HG03039 (cell line): ENCODE results near the gene MIDN.

Source experiments
- ATAC-seq: cut with Tn5 transposase; IDR thresholded peaks from one replicate; pipeline ENCODE4 v1.9.1; 2021; ENCODE audit warnings: mild to moderate bottlenecking, moderate library complexity; ENCODE audit not compliant: unreplicated experiment

Gene MIDN

DNA sequence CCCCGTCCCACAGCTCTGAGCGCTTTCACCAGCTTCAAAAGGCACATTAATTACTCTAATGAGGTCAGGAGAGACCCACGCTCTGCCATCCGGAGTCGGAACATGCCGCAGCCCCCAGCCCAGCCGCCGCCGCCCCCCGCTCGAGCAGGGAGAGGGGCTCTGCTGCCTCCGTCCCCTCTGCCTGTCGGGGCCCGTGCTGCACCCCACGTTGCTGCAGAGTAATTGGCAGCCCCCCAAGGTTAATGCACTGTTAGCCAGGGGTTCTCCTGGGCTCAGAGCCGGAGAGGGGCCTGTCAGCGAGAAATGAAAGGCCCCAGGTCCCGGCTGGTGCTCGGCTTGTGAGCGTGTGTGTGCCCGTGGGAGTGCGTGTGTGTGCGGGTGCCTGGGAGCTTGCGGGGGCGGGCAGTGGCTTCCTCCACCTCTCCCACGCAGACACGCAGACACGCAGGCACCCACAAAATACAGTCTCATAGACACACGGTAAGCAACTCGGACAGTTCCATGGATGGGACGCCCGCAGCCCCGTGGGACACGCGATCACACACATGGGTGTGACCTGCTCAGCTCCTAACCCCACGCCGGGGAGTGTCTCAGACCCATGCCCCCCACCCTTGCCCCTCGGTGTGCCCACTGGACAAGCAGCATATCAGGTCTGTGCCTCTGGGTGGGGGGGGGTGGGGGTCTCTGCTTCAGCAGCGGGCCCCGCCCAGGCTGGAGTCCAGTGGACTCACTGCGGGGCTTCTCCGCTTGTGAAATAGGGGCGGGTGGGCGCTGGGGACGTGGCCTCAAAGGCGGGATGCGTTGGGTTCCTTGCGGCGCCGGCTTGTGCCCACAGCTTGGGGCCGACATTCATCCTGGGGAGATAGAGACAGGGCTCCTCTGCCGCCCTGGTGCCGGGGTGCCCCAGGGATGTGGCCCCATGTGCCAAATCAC, 32.5 kb downstream of the MIDN start:
- ATAC-seq = no peak

DNA sequence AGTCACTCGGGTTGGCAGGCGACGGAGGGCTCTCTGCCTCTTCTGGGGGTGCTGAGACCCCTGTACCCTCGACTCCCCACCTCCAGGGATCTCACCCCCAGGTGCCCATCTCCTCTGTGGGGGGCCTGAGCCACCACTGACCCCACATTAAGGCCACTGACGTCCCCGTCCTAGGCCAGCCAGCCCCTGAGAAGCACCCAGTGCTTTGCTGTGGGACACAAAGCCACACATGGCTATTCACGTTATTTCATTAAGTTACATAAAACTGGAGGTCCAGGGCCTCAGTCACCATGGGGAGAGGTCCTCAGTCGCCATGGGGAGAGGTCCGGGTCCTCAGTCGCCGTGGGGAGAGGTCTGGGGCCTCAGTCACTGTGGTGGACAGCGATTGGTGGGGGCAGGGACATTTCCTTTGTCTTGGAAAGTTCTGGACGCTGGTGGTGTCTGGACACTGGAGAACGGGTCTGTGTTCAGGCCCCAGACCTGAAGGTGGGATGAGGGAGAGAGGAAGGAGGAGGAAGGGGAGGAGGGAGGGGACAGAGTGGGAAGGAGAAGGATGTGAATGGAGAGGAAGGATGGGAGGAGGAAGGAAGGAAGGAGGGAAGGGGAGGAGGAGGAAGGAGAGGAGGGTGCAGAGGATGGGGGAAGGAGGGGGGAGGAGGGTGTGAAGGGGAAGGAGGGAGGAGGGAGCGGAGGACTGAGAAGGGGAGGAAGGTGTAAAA, 33.3 kb downstream of the MIDN start:
- no peak for ATAC-seq

- ATAC-seq = no peak
Measured at GRCh38 chr19:1282588-1283206, 34.3 kb downstream of the MIDN start.

GRCh38 chr19:1283207-1283916, 35.0 kb downstream of the MIDN start:
- no peak for ATAC-seq

DNA sequence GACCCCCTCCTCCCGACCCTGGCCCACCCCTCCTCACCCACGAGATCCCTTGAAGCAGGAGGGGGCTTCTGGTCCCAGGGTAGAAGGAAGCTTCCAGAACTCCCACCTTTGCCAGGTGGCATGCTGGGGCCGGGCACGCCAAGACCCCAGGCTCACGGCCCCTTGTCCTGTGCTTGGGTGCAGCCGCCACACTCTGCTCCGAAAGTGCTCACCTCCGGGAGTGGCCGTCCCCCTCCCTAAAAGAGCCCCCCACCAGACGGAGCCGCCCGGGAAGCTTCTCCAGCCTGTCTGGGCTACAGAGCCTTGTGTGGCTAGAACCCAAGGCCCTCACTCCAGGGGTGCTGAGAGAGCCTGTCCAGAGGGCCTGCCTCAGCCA, 35.5 kb downstream of the MIDN start:
- no peak for ATAC-seq

GRCh38 chr19:1284293-1284978, 36.1 kb downstream of the MIDN start:
- no peak for ATAC-seq

- ATAC-seq = no peak
Measured at GRCh38 chr19:1284979-1285736, 36.8 kb downstream of the MIDN start.

GRCh38 chr19:1285737-1286360, 37.5 kb downstream of the MIDN start, which contains the start of gene EFNA2:
Gene EFNA2, plus strand, starts transcription at chr19:1285873. Its CDS starts 296 bp downstream, at chr19:1286169.
- ATAC-seq = no peak

- no peak for ATAC-seq
Measured at GRCh38 chr19:1286487-1287353, 38.3 kb downstream of the MIDN start.

- no peak for ATAC-seq
Measured at GRCh38 chr19:1287354-1288225, 39.2 kb downstream of the MIDN start.

DNA sequence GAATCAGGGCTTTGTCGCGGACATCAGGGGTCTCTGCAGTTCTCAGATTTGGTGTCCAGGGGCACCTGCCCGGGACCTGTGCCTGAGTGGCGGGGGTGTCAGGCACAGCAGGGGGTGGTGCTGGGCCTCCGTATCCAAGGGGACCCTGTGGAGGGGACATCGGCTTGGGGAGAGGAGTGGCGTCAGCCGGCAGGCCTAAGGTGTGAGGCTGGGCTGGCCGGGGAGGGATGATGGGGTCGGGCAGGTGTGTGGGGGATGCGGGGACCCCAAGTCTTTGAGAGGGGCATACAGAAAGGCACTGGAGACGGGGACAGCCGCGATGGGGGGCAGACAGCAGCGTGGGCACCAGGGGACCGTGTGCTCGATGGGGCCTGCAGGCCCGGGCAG, 39.8 kb downstream of the MIDN start:
- ATAC-seq = no peak

GRCh38 chr19:1288833-1289685, 40.7 kb downstream of the MIDN start:
- no peak for ATAC-seq

DNA sequence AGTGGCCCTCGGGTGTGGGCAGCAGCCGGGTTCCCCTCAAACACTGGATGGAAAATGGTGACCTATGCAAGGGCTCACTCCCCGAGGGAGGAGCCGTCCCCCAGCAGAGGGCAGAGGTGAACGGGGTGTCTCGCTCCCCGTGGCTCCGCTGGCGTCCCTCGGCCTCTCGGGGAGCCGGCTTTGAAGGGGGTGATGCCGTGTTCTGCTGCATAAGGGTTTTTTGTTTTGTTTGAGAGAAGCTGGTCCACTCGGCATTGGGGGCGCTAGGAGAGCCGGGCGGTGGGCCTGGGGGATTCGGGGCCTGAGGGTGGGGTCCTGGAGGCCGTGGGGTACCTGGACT, 41.3 kb downstream of the MIDN start:
- ATAC-seq = no peak

DNA sequence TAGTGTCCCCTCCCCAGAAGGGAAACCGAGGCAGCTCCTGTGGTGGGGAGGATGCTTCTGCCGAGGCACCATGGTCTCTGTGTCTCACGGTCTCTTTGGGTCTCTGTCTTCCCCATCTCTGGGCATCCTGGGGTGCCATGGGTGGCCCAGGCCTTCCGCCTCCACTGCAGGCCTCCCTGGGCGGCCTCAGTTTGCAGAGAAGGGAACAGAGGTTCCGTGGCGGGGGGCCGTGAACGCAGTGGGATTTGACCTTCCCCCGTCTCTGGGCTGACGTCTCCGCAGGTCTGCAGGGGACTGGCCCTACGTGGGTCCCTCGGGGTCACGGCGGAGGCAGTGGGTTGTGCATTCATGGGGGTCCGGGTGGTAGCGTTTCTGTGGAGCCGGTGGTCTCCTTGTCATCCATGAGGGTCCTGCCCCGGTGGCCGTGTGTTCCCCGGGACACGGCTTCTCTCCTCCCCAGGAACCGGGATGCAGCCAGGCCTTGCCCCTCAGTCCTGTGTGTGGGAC, 41.9 kb downstream of the MIDN start:
- ATAC-seq = no peak

DNA sequence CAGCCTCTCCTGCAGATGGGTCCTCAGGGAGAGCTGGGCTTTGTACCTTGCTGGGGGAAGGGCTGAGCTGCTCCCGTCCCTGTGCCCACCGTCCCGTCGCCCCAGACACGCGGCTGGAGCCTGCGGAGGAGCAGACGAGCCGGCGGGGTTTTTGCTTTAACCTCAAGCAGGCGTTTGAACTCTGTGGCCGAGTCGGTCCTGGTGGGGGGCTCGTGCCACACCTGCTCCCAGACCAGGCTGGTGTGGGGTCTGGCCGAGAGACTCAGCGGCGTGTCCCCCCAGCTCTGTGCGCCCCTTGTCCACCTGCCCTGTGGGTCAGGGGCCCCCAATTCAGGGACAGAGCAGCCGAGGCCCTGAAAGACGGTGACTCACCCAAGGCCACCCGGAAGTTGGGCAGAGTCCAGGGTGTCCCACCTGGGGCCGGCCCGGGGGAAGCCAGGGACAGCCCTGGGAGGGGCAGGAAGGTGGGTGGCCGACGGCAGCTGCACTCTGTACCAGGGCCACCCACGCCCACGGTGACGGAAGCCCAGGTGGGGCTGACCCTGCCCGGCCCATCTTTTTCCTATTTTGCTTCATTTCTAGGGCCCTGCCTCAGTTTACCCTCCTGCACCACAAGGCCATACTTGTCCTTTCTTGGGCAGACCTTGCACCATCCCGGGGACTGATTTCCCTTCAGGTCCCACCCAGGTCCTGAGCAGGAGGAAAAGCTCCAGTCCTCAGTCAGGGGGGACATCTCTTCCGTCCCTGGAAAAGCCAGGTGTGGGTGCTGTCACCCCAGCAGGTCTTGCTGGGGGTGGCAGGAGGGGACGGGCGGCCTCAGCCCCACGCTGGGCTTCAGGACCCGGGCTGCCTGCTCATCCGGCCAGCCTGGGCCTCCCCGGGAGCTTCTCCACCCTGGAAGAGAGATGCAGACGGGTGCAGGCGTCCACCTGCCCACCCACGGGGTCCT, 42.6 kb downstream of the MIDN start:
- no peak for ATAC-seq
